ENCODE results near the gene NOS1. TPM values are rescaled to one million over a fixed set of nuclear protein-coding genes. Genes with fewer than 3 reads are reported as not detected.

The NOS1 gene
- total and polyA plus RNA-seq, 2 of the 8 experiments (the other 6 are each of a cell fraction or from before 2014, with no cell fraction given): 1.5 to 2.0 TPM

GRCh38 chr12:117213295-117213808, 148.1 kb downstream of the NOS1 start:
- Histone ChIP-seq H3K18ac (ENCODE audit: extremely low read depth, low read length) (no peak overlapping the region), H3K79me2 (ENCODE audit: control insufficient read depth in 1 of 2, insufficient read depth in 2 of 2, low read length in 2 of 2) (no peaks in the 10 kb centered on the region), H2BK15ac (ENCODE audit: low read length) (no peak overlapping the region), H3K36me3 (ENCODE audit: control insufficient read depth in 2 of 4, insufficient read depth in 4 of 4, low read length in 3 of 4) (no peaks in the 10 kb centered on the region), H3K4ac (replicated peaks; ENCODE audit: insufficient read length, low read depth, low read length) (no peak overlapping the region), H2BK20ac (ENCODE audit: low read length) (no peak overlapping the region), H3K14ac (ENCODE audit: insufficient read length) (no peak overlapping the region), H3K27ac (ENCODE audit: low read depth, low read length) (no peak overlapping the region), H3K79me1 (ENCODE audit: low read depth, low read length) (no peaks in the 10 kb centered on the region), H3K56ac (replicated peaks; ENCODE audit: insufficient read length, low read depth, low read length) (no peak overlapping the region), H2BK120ac (replicated peaks; ENCODE audit: low read depth, low read length) (no peak overlapping the region), H4K8ac (ENCODE audit: extremely low read depth, insufficient read depth, low read length) (no peak overlapping the region), H4K5ac (ENCODE audit: insufficient read length, low read depth, low read length) (no peak overlapping the region), H3K4me2 (ENCODE audit: insufficient read depth in 1 of 2, low read depth in 2 of 2, low read length in 2 of 2) (no peak overlapping the region), H3K9me3 (ENCODE audit: insufficient read depth in 2 of 2, low read depth in 1 of 2, low read length in 1 of 2) (no peaks in the 10 kb centered on the region), H2AK5ac (ENCODE audit: low read depth, low read length) (no peak overlapping the region), H2AFZ (ENCODE audit: low read length) (no peak overlapping the region), H4K91ac (replicated peaks; ENCODE audit: insufficient read length, low read length) (no peak overlapping the region), H2BK12ac (ENCODE audit: low read depth, low read length) (no peak overlapping the region), H3K9ac (replicated peaks in 1 of 4; ENCODE audit: extremely low read depth in 1 of 4, low read depth in 3 of 4, low read length in 3 of 4) (no peak overlapping the region), H3K23me2 (ENCODE audit: low read depth, low read length) (no peaks in the 10 kb centered on the region), H3K23ac (ENCODE audit: insufficient read length) (no peak overlapping the region), H3K4me1 (replicated peaks in 1 of 4; ENCODE audit: control insufficient read depth in 3 of 4, insufficient read depth in 4 of 4, low read length in 3 of 4) (peaks cover 0 to 4% (median under 1%) of the 10 kb centered on the region in 4 experiments; a peak in 2 of 7 replicates), H4K20me1 (replicated peaks in 1 of 2; ENCODE audit: control insufficient read depth in 1 of 2, insufficient read depth in 2 of 2, low read length in 2 of 2) (no peaks in the 10 kb centered on the region), H3K4me3 (ENCODE audit: extremely low read depth in 1 of 4, insufficient read depth in 2 of 4, low read depth in 3 of 4, low read length in 4 of 4) (no peak overlapping the region), H3K27me3 (replicated peaks in 1 of 4; ENCODE audit: control insufficient read depth in 3 of 4, extremely low read depth in 1 of 4, insufficient read depth in 3 of 4, low read length in 3 of 4) (no peaks in the 10 kb centered on the region), H2BK5ac (ENCODE audit: low read depth, low read length) (no peak overlapping the region)
- DNase-seq (ENCODE audit: low read depth in 1 of 2, low spot score in 2 of 2) (no peak), FAIRE-seq (no peak)
- ChIA-PET POLR2A (ENCODE audit: partially characterized antibody) (interaction anchor here (1.1 to 1.4 kb wide), 2 partner anchors 146 to 624 kb away, joined by 3 read pairs; no protein-coding TSS in a partner anchor), CTCF (ENCODE audit: partially characterized antibody) (interaction anchor here (0.5 to 6.8 kb wide), 35 partner anchors 8 to 934 kb away, joined by 3 to 65 read pairs (median 4); no protein-coding TSS in a partner anchor)
- TF ChIP-seq GABPA (IDR thresholded peaks at IDR 0.05; ENCODE audit: borderline replicate concordance, insufficient read depth, low read length): no peak
- TF ChIP-seq SP1 (IDR thresholded peaks at IDR 0.05; ENCODE audit: low read depth, low read length): no peak
- 73% methylated on average over 2 of the region's 2 CpGs; no CpG with 5 or more reads in 1 of the 2 experiments for WGBS, 2 experiments (ENCODE audit: extremely low coverage in 1 of 2, insufficient coverage in 1 of 2, insufficient read length in 1 of 2, insufficient replicate concordance in 2 of 2, low coverage in 1 of 2, low lambda C conversion rate in 2 of 2, missing lambda C conversion rate in 1 of 2)

Data from H1 (cell line).